Neural cell (in vitro differentiated cells): ENCODE results near the gene PLN.

Experiments used
- CTCF ChIP-seq: fragments of 450-650 bp; IDR thresholded peaks from 2 replicates; pipeline ENCODE4 v1.5.1; 2014; ENCODE audit warnings: antibody characterized with exemption, mild to moderate bottlenecking, moderate library complexity; ENCODE audit not compliant: poor library complexity, severe bottlenecking
- POLR2AphosphoS5 ChIP-seq: IDR thresholded peaks from 2 replicates; pipeline ENCODE4 v1.6.1; 2012
- RAD21 ChIP-seq: fragments of 450-650 bp; conservative IDR thresholded peaks from 2 replicates; pipeline ENCODE4 v1.6.1; 2014; ENCODE audit warnings: antibody characterized with exemption, mild to moderate bottlenecking, moderate library complexity
- SMC3 ChIP-seq: fragments of 450-650 bp; conservative IDR thresholded peaks from 2 replicates; pipeline ENCODE4 v1.6.1; 2014; ENCODE audit warnings: antibody characterized with exemption, mild to moderate bottlenecking, moderate library complexity; ENCODE audit not compliant: poor library complexity

GRCh38 chr6:118591897-118592296 lies 43.8 kb downstream of the PLN start:
- TF ChIP-seq CTCF, result no peak
- TF ChIP-seq SMC3, result no peak
- no peak for TF ChIP-seq RAD21
- TF ChIP-seq POLR2AphosphoS5, result no peak
